GM19324 (cell line): ENCODE data around the gene CDRT15.
"Not testable (repeated sequence)": the region's sequence is repeated elsewhere in the genome, so short reads cannot be mapped to it uniquely, and the experiment has no call there.

Experiments used
- ATAC-seq: cut with Tn5 transposase; IDR thresholded peaks from one replicate; pipeline ENCODE4 v1.9.1; 2021; ENCODE audit warnings: mild to moderate bottlenecking, moderate library complexity; ENCODE audit not compliant: unreplicated experiment, low FRiP score

Gene CDRT15

DNA sequence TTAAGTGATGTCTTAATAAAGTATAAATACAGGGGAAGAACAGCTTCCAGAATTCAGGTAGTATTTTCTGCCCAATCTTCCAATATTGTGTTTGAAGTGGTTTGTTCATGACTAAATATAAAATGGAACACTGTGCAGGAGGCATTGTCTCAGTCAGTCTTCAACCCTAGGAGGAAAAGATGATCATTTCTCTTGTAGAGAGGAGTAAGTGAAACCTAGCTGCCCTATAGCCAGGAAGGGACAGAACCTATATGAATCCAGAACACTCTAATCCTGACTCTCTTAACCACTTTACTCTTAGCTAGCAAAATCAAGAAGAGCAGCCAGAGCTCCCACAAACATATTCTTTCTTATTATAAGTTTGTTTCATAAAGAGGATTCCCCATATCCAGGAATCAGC lies 45.2 kb downstream of the CDRT15 start:
- ATAC-seq, result not testable (repeated sequence)

GRCh38 chr17:14190774-14191173 lies 45.9 kb downstream of the CDRT15 start:
- ATAC-seq, result not testable (repeated sequence)

DNA sequence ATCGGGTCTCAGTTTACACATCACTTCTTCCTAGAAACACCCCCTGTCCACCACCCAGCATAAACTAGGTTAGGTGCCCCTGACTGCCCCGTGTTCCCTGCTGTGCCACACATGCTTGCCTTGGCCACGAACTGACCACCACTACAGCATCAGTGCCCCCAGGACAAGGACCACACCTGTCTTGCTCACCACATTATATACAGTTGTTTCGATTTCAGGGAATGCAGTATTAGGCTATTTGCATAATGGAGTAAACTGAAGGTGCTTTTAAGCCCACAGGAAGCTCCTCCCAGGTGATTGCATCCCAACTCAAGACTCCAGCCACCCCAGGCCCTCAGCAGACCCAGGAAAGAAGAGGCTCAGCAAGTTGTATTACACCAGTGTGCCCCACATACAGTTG lies 50.2 kb downstream of the CDRT15 start:
- not testable (repeated sequence) for ATAC-seq
